Islet of Langerhans (tissue), 1 donor: Measurements from ENCODE around the gene SEMA3F.

Experiments
- FAIRE-seq: peaks from one replicate; lab custom pipeline; 2011; peaks lifted over from hg19 to GRCh38; lab: Jason Lieb, UNC

Gene SEMA3F

DNA sequence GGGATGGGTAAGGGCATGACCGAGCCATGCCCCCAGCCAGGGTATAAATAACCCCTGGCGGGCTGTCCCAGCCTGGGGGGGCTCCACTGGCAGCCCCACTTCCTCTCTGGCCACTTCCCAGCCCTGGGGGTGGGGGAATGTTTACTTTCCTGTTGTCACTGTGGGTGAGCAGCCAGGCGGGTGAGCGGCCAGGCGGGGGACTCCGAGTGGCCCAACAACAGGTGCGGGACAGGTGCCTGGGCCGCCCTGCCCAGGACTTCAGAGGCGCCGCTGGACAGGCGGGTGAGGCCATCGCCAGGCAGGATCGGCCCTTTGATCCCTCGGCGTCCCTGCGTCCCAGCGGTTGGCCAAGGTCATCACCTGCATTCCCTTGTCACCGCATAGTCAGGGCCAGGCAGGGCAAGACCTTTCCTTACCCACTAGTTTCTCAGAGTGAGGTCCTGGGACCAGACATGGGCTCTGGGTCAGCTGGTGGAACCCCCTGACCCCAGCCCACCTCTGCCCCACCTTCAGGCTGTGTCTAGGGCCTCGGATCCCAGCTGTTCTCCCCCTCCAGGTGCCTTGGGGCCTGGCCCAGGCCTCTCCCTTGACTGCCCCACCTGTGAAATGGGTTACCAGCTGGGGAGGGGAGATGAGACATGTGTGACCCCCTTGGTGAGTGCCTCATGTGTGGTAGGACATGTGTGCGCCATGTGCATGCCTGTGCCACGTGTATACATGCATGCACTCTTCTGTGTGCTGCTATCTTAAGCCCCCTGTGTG lies 16.6 kb downstream of the SEMA3F start:
- FAIRE-seq, result no peak

DNA sequence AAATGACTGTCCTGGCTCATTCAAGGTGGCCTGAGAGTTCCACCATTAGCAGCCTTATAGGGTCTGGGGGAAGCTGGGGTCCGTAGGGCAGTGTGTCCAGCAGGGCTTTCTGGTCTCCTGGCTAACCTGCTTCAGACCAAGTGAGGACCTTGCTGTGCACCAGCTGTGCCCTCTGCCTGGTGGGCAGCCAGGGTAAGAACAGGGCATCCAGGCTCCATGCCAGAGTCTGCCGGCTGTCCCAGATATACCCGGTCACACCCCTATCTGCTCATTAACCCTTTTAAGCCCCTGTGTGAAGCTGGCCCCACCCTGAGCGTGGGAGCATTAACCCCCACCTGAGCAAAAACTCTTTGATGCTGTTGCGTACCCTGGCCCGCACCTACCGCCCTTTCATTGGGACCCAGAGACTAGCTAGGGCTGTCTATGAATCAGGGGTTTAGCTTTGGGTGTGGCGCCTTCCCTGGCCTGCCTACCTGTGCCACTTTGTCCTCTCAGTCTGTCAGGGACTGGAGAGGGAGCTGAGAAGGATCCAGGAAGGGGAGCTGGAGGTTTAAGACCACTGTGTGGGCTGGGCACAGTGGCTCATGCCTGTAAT lies 17.6 kb downstream of the SEMA3F start:
- no peak for FAIRE-seq

DNA sequence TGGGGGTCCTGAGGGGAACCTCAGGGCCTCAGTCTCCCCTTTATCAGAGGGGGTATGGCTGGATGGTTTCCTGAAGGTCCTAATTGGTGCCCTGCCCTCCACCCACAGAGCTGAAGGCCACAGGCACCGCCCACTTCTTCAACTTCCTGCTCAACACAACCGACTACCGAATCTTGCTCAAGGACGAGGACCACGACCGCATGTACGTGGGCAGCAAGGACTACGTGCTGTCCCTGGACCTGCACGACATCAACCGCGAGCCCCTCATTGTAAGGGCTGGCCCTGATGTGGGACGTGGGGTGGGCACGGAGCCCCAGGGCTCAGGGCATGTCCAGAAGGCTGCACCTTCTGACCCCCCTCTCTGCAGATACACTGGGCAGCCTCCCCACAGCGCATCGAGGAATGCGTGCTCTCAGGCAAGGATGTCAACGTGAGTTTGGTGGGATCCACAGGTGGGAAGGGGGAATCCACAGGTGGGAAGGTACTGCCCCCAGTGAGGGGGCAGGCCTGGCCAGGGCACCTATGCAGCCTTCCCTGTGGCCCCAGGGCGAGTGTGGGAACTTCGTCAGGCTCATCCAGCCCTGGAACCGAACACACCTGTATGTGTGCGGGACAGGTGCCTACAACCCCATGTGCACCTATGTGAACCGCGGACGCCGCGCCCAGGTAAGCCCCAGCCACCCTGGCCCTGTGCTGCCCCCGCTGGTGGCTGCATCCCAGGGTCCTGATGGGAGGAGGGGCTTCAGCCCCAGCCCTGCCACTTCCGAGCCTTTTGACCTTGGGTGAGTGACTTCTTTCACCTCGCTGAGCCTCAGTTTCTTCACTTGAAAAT lies 18.8 kb downstream of the SEMA3F start:
- FAIRE-seq, result no peak

DNA sequence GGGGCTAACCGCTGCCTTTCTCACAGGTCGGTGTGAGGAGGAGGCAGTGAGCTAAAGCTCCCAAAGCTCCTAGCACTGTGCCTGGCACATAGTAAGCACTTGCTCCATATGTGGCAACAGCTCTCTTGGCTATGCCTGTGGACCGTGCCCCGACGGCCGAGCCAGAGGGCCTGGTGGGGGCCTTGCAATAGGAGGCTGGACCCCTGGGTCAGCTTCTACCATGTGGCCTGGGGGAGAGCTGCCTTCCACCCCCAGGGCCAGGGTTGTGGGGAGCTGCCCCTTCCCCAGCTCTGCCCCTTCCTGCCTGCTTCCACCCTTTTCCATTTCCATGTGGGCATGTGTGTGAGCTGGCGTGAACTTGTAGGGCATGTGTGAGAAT lies 19.4 kb downstream of the SEMA3F start:
- no peak for FAIRE-seq

DNA sequence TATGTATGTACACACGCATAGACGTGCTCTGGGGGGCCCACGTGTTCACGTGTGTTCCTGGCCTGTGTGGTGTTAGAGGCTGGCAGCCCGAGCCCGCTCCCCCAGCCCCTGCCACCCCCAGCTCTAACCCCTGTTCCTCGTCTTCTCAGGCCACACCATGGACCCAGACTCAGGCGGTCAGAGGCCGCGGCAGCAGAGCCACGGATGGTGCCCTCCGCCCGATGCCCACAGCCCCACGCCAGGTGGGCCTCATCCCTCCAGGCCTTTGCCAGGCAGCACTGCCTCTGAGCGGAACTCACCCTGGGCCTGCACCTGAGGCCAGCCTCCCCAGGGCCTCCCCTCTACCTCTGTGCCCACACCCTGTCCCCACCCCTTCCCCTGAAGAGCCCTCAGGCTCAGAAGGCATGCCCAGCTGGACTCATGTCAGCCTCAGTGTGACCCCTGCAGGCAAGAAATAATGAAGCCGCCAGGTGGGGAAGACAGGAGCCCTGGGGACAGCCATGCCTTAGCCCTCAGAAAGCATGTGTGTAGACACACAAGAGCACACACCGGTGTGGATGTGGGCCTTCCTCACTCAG lies 19.9 kb downstream of the SEMA3F start:
- FAIRE-seq, result no peak

DNA sequence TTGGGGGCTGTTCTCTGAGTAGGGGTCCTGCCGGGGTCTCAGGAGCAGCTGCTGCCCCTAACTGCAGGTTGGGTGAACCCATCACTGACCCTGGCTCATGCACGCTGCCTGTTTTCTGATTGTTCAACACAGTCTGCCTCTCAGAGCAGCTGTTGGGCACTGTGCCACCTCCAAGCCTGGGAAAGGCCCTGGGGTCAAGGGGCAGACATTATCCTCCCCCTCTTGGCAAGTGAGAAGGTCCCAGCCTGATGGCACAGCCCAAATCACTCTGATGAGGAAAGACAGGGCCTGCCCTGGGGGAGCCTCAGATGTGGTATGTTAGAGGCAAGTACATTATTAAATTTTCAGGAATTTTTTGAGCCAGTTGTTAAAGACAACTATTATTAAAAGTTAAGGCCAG lies 22.2 kb downstream of the SEMA3F start:
- FAIRE-seq, result no peak

DNA sequence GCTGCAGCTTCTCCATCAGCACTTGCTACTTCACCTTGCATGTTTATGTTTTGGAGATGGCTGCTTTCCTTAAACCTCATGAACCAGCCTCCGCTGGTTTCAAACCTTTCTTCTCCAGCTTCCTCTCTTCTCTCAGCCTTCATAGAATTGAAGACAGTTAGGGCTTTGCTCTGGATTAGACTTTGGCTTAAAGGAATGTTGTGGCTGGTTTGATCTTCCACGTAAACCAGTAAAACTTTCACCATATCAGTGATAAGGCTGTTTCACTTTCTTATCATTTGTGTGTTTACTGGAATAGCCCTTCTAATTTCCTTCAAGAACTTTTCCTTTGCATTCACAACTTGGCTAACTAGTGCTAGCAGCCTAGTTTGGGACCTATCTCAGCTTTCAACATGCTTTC lies 24.6 kb downstream of the SEMA3F start:
- no peak for FAIRE-seq

DNA sequence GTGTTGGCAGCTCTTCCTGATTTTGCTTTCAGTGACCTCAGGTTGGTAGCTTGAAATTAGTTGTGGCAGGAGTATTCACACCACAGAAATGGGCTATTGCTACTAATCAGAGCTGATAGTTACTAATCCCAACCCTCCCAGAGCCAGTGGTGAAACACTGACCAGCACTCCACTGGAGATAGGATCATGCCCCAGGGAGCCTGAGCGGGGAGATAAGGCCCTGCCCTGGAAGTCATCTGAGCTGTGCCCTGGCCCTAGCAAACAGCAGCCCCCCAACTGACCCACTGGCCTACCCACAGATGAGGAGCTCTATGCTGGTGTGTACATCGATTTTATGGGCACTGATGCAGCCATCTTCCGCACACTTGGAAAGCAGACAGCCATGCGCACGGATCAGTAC lies 26.9 kb downstream of the SEMA3F start:
- no peak for FAIRE-seq

DNA sequence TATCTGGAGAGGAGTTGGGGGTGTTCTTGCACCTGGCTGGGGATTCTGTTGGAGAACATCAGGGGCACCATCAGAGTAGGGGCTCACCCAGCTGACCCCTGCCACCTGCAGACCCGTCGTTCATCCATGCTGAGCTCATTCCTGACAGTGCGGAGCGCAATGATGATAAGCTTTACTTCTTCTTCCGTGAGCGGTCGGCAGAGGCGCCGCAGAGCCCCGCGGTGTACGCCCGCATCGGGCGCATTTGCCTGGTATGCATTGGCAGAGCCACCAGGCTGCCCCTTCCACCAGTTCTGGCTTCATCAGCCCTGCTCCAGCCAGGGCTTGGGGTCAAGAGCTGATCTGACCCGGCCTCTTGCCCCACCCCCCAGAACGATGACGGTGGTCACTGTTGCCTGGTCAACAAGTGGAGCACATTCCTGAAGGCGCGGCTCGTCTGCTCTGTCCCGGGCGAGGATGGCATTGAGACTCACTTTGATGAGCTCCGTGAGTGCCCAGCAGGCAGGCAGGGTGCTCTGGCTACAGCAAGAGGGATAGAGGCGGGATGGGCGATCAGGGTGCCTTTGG lies 27.5 kb downstream of the SEMA3F start:
- no peak for FAIRE-seq

DNA sequence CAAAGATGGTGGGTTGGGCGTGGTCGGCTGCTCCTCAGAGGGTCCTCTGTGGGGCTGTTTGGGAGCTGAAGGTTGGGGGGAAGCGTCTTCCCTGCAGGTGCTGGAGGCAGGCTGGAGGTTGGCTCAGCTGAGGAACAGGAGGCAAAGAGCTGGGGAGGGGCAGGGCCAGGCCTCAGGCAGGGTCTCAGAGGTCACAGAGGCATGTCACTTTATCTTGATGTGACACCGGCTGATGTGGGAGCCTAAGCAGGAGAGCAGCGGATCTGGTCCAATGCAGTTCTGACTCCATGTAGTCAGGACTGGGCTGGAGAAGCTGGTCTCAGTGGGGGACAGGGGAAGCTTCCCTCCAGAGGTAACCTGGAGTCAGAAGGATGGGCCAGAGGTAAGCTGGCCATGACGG lies 28.6 kb downstream of the SEMA3F start:
- no peak for FAIRE-seq

DNA sequence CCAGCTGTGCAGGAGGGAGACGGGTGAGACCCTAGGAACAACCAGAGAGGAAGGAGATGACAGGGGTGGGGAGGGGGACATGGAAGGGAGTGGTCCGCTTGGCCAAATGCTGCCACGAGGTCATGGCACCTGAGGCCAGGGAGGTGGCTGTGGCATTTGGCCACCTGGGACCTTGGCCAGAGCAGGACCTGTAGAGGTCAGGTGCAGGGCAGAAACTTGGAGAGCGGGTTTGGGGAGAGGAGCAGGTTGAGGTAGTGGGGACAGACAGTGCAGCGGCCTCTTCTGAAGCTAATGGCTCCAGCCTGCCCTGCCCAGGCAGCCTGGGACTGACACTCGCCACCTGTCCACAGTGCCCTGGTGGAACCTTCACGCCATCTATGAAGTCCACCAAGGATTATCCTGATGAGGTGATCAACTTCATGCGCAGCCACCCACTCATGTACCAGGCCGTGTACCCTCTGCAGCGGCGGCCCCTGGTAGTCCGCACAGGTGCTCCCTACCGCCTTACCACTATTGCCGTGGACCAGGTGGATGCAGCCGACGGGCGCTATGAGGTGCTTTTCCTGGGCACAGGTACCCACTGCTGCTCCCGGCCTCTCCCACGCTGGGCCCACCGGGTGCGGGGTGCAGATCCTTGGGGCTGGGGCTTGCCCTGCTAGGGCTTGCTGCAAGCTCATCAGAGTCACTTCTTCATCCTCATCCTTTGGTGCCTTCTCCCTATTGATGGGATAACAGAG lies 29.3 kb downstream of the SEMA3F start:
- FAIRE-seq, result no peak

DNA sequence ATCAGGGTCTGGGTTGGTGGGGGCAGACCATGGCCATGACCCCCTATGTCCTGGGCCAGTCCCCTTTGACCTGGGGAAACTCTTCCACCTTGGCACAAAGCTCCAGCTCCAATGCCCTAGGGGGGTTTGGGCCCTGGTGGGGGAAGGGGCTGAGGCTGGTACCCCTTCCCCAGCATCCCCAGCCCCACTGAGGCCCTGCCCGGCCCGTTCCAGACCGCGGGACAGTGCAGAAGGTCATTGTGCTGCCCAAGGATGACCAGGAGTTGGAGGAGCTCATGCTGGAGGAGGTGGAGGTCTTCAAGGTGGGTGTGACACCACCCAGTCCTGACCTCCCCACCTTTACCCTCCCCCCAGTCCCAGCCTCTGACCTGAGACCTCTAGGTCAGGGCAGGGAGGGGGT lies 30.1 kb downstream of the SEMA3F start:
- FAIRE-seq, result no peak

DNA sequence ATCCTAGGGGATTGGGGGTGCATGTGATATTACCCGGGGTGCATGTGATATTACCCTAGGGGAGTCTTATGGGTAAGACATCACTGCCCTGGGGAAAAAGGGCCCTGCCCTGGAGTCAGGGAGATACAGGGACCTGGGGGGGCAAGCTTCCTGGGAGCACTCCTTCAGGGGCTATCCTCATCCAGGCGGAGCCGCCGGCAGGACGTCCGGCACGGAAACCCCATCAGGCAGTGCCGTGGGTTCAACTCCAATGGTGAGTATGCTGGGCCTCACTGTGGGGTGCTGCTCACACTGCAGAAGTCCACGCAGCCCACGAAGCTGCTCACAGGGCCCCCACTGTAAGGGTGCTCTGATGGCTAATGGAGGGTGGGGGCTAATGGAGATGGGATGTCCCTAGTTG lies 31.0 kb downstream of the SEMA3F start:
- no peak for FAIRE-seq

DNA sequence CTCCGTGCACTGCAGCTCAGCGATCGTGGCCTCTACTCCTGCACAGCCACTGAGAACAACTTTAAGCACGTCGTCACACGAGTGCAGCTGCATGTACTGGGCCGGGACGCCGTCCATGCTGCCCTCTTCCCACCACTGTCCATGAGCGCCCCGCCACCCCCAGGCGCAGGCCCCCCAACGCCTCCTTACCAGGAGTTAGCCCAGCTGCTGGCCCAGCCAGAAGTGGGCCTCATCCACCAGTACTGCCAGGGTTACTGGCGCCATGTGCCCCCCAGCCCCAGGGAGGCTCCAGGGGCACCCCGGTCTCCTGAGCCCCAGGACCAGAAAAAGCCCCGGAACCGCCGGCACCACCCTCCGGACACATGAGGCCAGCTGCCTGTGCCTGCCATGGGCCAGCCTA lies 32.6 kb downstream of the SEMA3F start:
- FAIRE-seq, result no peak

DNA sequence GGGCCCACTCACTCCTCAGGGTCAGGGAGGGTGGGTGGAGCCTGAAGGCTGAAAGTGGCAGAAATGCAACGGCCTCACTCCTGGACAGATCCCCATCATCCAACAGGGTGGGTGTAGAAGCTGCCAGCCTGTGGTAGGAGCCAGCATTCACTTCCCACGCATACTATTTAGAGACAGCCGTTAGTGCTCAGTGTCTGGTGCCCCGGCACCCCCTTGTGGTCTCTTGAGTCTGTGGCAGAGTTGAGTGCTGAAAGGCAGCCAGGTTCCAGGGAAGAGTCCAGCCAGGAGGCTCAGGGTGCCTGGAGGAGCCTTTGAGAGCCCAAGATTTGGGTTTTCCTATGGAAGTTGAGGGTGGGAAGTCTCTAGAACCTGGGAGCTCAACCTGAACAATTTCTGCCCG lies 34.1 kb downstream of the SEMA3F start:
- FAIRE-seq, result no peak

DNA sequence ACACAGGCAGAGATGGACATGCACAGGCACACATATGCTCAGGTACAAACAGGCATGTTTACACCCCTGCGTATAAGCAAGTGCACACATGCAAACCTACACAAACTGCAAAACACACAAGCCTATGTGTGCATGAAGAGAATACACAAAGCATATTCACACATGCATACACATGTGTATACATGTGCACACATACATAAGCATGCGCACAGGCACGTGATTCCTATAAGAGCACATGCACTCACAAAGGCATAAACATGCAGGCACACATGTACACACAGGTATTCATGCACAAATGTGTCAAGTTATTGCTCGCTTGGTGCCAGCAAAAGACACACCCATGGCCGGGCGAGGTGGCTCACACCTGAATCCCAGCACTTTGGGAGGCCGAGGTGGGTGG lies 34.9 kb downstream of the SEMA3F start:
- no peak for FAIRE-seq

DNA sequence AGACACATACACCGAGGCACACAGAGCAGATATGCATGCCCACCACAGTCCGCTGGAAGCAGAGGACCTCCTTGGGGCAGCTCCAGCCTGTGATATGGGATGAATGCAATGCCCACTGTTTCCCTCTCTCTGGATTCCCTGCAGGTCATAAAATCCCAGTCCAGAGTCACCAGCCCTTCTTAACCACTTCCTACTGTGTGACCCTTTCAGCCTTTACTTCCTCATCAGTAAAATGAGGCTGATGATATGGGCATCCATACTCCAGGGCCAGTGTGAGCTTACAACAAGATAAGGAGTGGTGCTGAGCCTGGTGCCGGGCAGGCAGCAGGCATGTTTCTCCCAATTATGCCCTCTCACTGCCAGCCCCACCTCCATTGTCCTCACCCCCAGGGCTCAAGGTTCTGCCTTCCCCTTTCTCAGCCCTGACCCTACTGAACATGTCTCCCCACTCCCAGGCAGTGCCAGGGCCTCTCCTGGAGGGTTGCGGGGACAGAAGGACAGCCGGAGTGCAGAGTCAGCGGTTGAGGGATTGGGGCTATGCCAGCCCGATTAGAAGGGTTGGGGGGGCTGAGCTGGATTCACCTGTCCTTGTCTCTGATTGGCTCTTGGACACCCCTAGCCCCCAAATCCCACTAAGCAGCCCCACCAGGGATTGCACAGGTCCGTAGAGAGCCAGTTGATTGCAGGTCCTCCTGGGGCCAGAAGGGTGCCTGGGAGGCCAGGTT lies 36.0 kb downstream of the SEMA3F start, which contains the start of gene GNAT1:
Gene GNAT1, plus strand, starts transcription at position 675 of the 725 bp plus-strand sequence. CDS start 116 bp downstream, outside the sequence.
- FAIRE-seq, result no peak

DNA sequence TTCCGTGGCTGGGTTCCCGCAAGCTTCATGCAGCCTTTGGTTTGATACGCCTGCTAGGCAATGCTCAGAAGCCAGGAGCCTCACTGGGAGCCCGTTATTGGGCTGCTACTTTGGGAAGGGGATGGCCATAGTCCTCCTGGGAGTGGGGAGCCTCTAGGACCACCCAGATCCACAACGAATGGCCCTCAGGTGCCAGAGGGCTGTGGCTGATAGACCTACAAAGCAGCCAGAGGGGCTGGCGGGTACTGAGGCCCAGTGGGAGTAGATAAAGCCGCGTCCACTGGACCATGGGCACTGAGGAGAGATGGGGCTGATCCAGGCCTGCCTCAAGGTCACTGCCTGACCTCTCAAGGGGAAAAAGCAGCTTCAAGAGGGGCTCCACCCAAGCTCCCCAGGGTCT lies 37.0 kb downstream of the SEMA3F start:
- FAIRE-seq, result no peak

DNA sequence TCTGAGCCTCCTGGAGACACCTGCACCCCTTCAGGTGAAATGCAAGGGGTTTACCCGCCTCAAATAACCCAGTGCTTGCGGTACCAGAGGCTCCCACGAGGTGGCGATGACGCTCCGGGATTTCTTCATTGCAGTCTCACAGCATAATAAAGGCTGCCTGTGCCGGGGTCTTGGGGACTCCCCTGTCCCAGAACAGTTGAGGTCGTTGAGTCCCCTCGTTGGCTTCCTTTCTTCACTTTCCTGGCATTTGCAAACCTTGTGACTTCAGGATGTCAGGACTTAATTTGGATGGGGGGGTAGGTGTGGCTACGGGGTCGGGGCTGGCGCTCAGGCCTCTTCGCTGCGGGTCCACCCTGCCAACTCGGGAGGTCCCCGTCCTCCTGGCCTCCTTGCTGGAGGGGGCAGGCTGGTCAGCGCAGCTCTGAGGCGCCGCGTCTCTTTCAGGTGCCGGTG lies 37.6 kb downstream of the SEMA3F start:
- FAIRE-seq, result no peak

DNA sequence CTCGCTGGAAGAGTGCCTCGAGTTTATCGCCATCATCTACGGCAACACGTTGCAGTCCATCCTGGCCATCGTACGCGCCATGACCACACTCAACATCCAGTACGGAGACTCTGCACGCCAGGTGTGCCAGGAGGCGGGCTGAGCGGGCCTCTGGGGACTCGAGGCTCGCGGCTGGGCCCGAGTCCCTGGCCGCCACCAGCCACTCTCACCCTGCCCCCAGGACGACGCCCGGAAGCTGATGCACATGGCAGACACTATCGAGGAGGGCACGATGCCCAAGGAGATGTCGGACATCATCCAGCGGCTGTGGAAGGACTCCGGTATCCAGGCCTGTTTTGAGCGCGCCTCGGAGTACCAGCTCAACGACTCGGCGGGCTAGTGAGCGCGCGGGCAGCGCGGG lies 38.2 kb downstream of the SEMA3F start:
- no peak for FAIRE-seq

DNA sequence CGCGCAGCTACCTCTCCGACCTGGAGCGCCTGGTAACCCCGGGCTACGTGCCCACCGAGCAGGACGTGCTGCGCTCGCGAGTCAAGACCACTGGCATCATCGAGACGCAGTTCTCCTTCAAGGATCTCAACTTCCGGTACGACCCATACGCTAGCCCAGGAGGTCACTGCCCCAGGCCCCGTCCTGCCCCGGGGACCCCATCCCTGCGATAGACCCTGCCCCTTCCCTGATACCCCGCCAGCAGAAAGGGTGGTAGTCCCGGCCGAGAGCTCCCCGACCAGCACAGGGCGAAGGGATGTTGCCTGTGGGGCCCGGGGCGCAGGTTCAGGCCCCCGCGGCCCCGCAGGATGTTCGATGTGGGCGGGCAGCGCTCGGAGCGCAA lies 38.6 kb downstream of the SEMA3F start:
- no peak for FAIRE-seq
